HEK293 (cell line): Measurements from ENCODE around the gene MRPL18.

Experiments
- CTCF ChIA-PET: fragments of 350-600 bp; formaldehyde crosslinking; extraction: SDS; loops from one replicate; lab custom pipeline; 2021; ENCODE audit warnings: antibody characterized with exemption; lab: Yijun Ruan, JAX
- POLR2A ChIA-PET: fragments of 300-600 bp; formaldehyde crosslinking; extraction: SDS; loops from one replicate; lab custom pipeline; 2020; ENCODE audit warnings: antibody characterized with exemption, inconsistent platforms; lab: Yijun Ruan, JAX
- H3K27ac ChIP-seq: fragments of 200-500 bp; sonication (Bioruptor generic); 2 replicates; pipeline ENCODE4 v1.5.1; 2014; ENCODE audit warnings: low read depth, low read length, control low read depth, inconsistent platforms; ENCODE audit errors: extremely low read depth
- H3K36me3 ChIP-seq, 2 experiments: fragments of 200-500 bp in 1 of 2; sonication (Bioruptor generic) in 1 of 2; 1 replicate in 1 of 2; 2 replicates in 1 of 2; pipeline ENCODE4 v1.5.1; 2014 to 2017; ENCODE audit warnings: inconsistent platforms in 2 of 2, low read length in 2 of 2; ENCODE audit not compliant: control insufficient read depth in 2 of 2, insufficient read depth in 1 of 2
- H3K4me1 ChIP-seq: fragments of 200-500 bp; sonication (Bioruptor generic); 2 replicates; pipeline ENCODE4 v1.5.1; 2014; ENCODE audit warnings: mild to moderate bottlenecking, low read length, inconsistent platforms; ENCODE audit not compliant: control insufficient read depth, insufficient read depth
- H3K4me3 ChIP-seq: 2 replicates; pipeline ENCODE4 v1.5.1; 2011; ENCODE audit warnings: low read depth, mild to moderate bottlenecking, control low read depth, low read length, moderate library complexity
- H3K9me3 ChIP-seq: fragments of 200-500 bp; sonication (Bioruptor generic); 2 replicates; pipeline ENCODE4 v1.5.1; 2014; ENCODE audit warnings: low read depth, low read length, inconsistent platforms; ENCODE audit not compliant: control insufficient read depth, insufficient read depth
- IKZF3 ChIP-seq: fragments of 450-650 bp; IDR thresholded peaks from 2 replicates; pipeline ENCODE4 v1.5.0; 2018; ENCODE audit warnings: missing biosample characterization, mild to moderate bottlenecking, missing genetic modification characterization, moderate library complexity
- MEIS1 ChIP-seq: sonication (generic); formaldehyde crosslinking; IDR thresholded peaks from 2 replicates; pipeline ENCODE4 v1.8.1; 2022; ENCODE audit warnings: missing genetic modification reagents, mild to moderate bottlenecking, borderline replicate concordance
- OSR2 ChIP-seq: fragments of 450-650 bp; formaldehyde crosslinking; IDR thresholded peaks from 2 replicates; pipeline ENCODE4 v1.5.1; 2016; ENCODE audit warnings: missing biosample characterization, missing genetic modification characterization
- SP3 ChIP-seq: fragments of 450-650 bp; formaldehyde crosslinking; IDR thresholded peaks from 2 replicates; pipeline ENCODE4 v1.5.1; 2016; ENCODE audit warnings: missing biosample characterization, missing genetic modification characterization
- ZNF114 ChIP-seq: fragments of 450-650 bp; formaldehyde crosslinking; IDR thresholded peaks from 2 replicates; pipeline ENCODE4 v1.5.0; 2017; ENCODE audit warnings: missing biosample characterization, missing genetic modification characterization
- ZNF133 ChIP-seq: fragments of 450-650 bp; formaldehyde crosslinking; IDR thresholded peaks from 2 replicates; pipeline ENCODE4 v1.5.1; 2016; ENCODE audit warnings: missing biosample characterization, missing genetic modification characterization
- ZNF138 ChIP-seq: fragments of 450-650 bp; formaldehyde crosslinking; IDR thresholded peaks from 2 replicates; pipeline ENCODE4 v1.5.1; 2016; ENCODE audit warnings: missing biosample characterization, missing genetic modification characterization, borderline replicate concordance
- ZNF169 ChIP-seq: fragments of 450-650 bp; formaldehyde crosslinking; IDR thresholded peaks from 2 replicates; pipeline ENCODE4 v1.5.1; 2016; ENCODE audit warnings: missing biosample characterization, missing genetic modification characterization
- ZNF214 ChIP-seq: fragments of 450-650 bp; formaldehyde crosslinking; IDR thresholded peaks from 2 replicates; pipeline ENCODE4 v1.5.1; 2017; ENCODE audit warnings: missing biosample characterization, mild to moderate bottlenecking, missing genetic modification characterization, borderline replicate concordance
- ZNF426 ChIP-seq: fragments of 450-650 bp; formaldehyde crosslinking; IDR thresholded peaks from 2 replicates; pipeline ENCODE4 v1.5.1; 2017; ENCODE audit warnings: missing biosample characterization, missing genetic modification characterization, mild to moderate bottlenecking, inconsistent platforms, moderate library complexity
- ZNF433 ChIP-seq: fragments of 450-650 bp; formaldehyde crosslinking; IDR thresholded peaks from 2 replicates; pipeline ENCODE4 v1.5.1; 2016; ENCODE audit warnings: missing biosample characterization, missing genetic modification characterization, low read depth
- ZNF555 ChIP-seq: fragments of 450-650 bp; formaldehyde crosslinking; conservative IDR thresholded peaks from 2 replicates; pipeline ENCODE4 v1.5.1; 2017; ENCODE audit warnings: missing biosample characterization, mild to moderate bottlenecking, missing genetic modification characterization, inconsistent platforms
- ZNF629 ChIP-seq: fragments of 450-650 bp; formaldehyde crosslinking; IDR thresholded peaks from 2 replicates; pipeline ENCODE4 v1.5.1; 2017; ENCODE audit warnings: missing biosample characterization, missing genetic modification characterization
- ZNF660 ChIP-seq: fragments of 450-650 bp; IDR thresholded peaks from 2 replicates; pipeline ENCODE4 v1.5.1; 2018; ENCODE audit warnings: missing biosample characterization, mild to moderate bottlenecking, missing genetic modification characterization
- ZNF776 ChIP-seq: fragments of 450-650 bp; formaldehyde crosslinking; IDR thresholded peaks from 2 replicates; pipeline ENCODE4 v1.5.0; 2017; ENCODE audit warnings: missing biosample characterization, missing genetic modification characterization, borderline replicate concordance
- TF ChIP-seq, protein P1 (sequence below): fragments of 450-650 bp; formaldehyde crosslinking; IDR thresholded peaks from 2 replicates; pipeline ENCODE4 v1.5.1; 2016; ENCODE audit warnings: missing biosample characterization, missing genetic modification characterization, borderline replicate concordance
- TF ChIP-seq, protein P2 (sequence below): fragments of 450-650 bp; formaldehyde crosslinking; IDR thresholded peaks from 2 replicates; pipeline ENCODE4 v1.5.1; 2016; ENCODE audit warnings: missing biosample characterization, missing genetic modification characterization
- TF ChIP-seq, protein P3 (sequence below): fragments of 450-650 bp; formaldehyde crosslinking; IDR thresholded peaks from 2 replicates; pipeline ENCODE4 v1.5.1; 2017; ENCODE audit warnings: missing biosample characterization, mild to moderate bottlenecking, missing genetic modification characterization, moderate library complexity
- TF ChIP-seq, protein P4 (sequence below): fragments of 450-650 bp; formaldehyde crosslinking; IDR thresholded peaks from 2 replicates; pipeline ENCODE4 v1.5.1; 2016; ENCODE audit warnings: missing biosample characterization, missing genetic modification characterization

The MRPL18 gene

DNA sequence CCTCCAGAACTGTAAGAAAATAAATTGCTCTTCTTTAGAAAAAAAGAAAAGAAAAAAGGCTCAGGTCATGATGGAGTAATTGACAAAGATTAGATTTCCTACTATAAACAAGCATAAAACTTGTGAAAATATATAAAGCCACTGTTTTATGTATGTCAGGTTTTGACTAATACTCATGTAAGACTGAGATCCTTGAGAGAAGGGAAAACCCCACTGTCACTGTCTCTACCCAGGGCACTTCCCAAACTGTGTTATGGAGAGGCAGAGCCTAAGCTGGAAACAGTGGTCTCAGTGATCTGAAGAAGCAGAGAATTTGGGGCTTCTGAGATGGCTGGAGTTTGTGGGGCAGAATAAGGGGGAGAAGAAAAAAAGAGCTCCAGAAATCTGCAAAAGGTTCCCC lies 20.8 kb upstream of the MRPL18 start:
- Histone ChIP-seq H3K4me1 (no peaks in the 10 kb centered on the region), H3K27ac (no peak overlapping the region), H3K4me3 (no peak overlapping the region), H3K36me3 (peaks cover 69 to 95% of the 10 kb centered on the region in 2 experiments), H3K9me3 (no peaks in the 10 kb centered on the region)
- ChIA-PET CTCF (interaction anchor here (1.2 kb wide), 1 partner anchor 9 kb away, joined by 3 read pairs; no protein-coding TSS in a partner anchor), POLR2A (interaction anchor here (0.6 to 2.6 kb wide), 2 partner anchors 19 to 38 kb away, joined by 4 to 10 read pairs; partner anchors contain the start of gene TCP1)
- TF ChIP-seq ZNF433, result no peak
- TF ChIP-seq ZNF629 (tag by site-specific recombination), result no peak
- TF ChIP-seq IKZF3 (tag by site-specific recombination), result no peak
- TF ChIP-seq, protein P1, sequence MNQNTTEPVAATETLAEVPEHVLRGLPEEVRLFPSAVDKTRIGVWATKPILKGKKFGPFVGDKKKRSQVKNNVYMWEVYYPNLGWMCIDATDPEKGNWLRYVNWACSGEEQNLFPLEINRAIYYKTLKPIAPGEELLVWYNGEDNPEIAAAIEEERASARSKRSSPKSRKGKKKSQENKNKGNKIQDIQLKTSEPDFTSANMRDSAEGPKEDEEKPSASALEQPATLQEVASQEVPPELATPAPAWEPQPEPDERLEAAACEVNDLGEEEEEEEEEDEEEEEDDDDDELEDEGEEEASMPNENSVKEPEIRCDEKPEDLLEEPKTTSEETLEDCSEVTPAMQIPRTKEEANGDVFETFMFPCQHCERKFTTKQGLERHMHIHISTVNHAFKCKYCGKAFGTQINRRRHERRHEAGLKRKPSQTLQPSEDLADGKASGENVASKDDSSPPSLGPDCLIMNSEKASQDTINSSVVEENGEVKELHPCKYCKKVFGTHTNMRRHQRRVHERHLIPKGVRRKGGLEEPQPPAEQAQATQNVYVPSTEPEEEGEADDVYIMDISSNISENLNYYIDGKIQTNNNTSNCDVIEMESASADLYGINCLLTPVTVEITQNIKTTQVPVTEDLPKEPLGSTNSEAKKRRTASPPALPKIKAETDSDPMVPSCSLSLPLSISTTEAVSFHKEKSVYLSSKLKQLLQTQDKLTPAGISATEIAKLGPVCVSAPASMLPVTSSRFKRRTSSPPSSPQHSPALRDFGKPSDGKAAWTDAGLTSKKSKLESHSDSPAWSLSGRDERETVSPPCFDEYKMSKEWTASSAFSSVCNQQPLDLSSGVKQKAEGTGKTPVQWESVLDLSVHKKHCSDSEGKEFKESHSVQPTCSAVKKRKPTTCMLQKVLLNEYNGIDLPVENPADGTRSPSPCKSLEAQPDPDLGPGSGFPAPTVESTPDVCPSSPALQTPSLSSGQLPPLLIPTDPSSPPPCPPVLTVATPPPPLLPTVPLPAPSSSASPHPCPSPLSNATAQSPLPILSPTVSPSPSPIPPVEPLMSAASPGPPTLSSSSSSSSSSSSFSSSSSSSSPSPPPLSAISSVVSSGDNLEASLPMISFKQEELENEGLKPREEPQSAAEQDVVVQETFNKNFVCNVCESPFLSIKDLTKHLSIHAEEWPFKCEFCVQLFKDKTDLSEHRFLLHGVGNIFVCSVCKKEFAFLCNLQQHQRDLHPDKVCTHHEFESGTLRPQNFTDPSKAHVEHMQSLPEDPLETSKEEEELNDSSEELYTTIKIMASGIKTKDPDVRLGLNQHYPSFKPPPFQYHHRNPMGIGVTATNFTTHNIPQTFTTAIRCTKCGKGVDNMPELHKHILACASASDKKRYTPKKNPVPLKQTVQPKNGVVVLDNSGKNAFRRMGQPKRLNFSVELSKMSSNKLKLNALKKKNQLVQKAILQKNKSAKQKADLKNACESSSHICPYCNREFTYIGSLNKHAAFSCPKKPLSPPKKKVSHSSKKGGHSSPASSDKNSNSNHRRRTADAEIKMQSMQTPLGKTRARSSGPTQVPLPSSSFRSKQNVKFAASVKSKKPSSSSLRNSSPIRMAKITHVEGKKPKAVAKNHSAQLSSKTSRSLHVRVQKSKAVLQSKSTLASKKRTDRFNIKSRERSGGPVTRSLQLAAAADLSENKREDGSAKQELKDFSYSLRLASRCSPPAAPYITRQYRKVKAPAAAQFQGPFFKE (tag by site-specific recombination), result no peak
- TF ChIP-seq ZNF426 (tag by site-specific recombination), result no peak
- TF ChIP-seq, protein P2, sequence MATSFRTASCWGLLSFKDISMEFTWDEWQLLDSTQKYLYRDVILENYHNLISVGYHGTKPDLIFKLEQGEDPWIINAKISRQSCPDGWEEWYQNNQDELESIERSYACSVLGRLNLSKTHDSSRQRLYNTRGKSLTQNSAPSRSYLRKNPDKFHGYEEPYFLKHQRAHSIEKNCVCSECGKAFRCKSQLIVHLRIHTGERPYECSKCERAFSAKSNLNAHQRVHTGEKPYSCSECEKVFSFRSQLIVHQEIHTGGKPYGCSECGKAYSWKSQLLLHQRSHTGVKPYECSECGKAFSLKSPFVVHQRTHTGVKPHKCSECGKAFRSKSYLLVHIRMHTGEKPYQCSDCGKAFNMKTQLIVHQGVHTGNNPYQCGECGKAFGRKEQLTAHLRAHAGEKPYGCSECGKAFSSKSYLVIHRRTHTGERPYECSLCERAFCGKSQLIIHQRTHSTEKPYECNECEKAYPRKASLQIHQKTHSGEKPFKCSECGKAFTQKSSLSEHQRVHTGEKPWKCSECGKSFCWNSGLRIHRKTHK (tag by site-specific recombination), result no peak
- no peak for TF ChIP-seq SP3
- no peak for TF ChIP-seq ZNF114 (tag by site-specific recombination)
- no peak for TF ChIP-seq ZNF138
- no peak for TF ChIP-seq ZNF660 (tag by site-specific recombination)
- TF ChIP-seq ZNF776 (tag by site-specific recombination), result no peak
- TF ChIP-seq, protein P3, sequence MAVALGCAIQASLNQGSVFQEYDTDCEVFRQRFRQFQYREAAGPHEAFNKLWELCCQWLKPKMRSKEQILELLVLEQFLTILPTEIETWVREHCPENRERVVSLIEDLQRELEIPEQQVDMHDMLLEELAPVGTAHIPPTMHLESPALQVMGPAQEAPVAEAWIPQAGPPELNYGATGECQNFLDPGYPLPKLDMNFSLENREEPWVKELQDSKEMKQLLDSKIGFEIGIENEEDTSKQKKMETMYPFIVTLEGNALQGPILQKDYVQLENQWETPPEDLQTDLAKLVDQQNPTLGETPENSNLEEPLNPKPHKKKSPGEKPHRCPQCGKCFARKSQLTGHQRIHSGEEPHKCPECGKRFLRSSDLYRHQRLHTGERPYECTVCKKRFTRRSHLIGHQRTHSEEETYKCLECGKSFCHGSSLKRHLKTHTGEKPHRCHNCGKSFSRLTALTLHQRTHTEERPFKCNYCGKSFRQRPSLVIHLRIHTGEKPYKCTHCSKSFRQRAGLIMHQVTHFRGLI (tag by site-specific recombination), result no peak
- TF ChIP-seq ZNF555 (tag by site-specific recombination), result no peak
- no peak for TF ChIP-seq ZNF169 (tag by site-specific recombination)
- no peak for TF ChIP-seq MEIS1 (CRISPR knock-in tag)
- TF ChIP-seq ZNF133, result no peak
- TF ChIP-seq ZNF214 (tag by site-specific recombination), result no peak
- TF ChIP-seq, protein P4, sequence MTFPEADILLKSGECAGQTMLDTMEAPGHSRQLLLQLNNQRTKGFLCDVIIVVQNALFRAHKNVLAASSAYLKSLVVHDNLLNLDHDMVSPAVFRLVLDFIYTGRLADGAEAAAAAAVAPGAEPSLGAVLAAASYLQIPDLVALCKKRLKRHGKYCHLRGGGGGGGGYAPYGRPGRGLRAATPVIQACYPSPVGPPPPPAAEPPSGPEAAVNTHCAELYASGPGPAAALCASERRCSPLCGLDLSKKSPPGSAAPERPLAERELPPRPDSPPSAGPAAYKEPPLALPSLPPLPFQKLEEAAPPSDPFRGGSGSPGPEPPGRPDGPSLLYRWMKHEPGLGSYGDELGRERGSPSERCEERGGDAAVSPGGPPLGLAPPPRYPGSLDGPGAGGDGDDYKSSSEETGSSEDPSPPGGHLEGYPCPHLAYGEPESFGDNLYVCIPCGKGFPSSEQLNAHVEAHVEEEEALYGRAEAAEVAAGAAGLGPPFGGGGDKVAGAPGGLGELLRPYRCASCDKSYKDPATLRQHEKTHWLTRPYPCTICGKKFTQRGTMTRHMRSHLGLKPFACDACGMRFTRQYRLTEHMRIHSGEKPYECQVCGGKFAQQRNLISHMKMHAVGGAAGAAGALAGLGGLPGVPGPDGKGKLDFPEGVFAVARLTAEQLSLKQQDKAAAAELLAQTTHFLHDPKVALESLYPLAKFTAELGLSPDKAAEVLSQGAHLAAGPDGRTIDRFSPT (tag by site-specific recombination), result no peak
- TF ChIP-seq OSR2 (tag by site-specific recombination), result no peak
